D721Med (cell line): ENCODE measurements around the gene CYP20A1.
A peak's percentile ranks its signal among the peaks of the same experiment; 100 is the strongest.
"Not testable (repeated sequence)": the region's sequence is repeated elsewhere in the genome, so short reads cannot be mapped to it uniquely, and the experiment has no call there.

ENCODE experiments used
- DNase-seq: peaks from one replicate; pipeline ENCODE4 v3.0.0; 2011; ENCODE audit warnings: low spot score; ENCODE audit not compliant: insufficient read length
- FAIRE-seq: peaks from 2 replicates; lab custom pipeline; 2011; peaks lifted over from hg19 to GRCh38; lab: Jason Lieb, UNC
- TF ChIP-seq, protein P1 (sequence below): IDR thresholded peaks from 2 replicates; pipeline ENCODE4 v1.5.1; 2012; ENCODE audit warnings: mild to moderate bottlenecking, control low read depth; ENCODE audit not compliant: insufficient read depth; ENCODE audit errors: missing control alignments

The CYP20A1 gene

DNA sequence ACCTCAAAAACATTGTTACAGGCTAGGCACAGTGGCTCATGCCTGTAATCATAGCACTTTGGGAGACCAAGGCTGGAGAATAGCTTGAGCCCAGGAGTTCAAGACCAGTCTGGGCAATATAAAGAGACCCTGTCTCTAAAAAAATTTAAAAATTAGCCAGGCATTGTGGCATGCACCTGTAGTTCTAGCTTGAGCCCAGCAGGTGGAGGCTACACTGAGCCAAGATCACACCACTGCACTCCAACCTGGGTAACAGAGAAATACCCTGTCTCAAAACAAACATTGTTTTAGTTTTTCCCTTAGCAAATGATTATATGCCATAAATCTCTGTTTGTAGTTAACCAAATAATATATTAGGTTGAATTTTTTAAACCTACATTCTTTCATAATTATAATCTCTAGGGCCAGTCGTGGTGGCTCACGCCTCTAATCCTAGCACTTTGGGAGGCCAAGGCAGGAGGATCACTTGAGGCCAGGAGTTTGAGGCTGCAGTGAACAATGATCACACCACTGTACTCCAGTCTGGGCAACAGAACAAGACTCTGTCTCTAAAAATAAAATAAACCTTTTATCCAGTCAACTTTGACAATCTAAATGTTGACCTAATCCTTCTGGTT is 13.3 kb upstream of the CYP20A1 start:
- FAIRE-seq (no peak), DNase-seq (no peak)
- TF ChIP-seq, protein P1, sequence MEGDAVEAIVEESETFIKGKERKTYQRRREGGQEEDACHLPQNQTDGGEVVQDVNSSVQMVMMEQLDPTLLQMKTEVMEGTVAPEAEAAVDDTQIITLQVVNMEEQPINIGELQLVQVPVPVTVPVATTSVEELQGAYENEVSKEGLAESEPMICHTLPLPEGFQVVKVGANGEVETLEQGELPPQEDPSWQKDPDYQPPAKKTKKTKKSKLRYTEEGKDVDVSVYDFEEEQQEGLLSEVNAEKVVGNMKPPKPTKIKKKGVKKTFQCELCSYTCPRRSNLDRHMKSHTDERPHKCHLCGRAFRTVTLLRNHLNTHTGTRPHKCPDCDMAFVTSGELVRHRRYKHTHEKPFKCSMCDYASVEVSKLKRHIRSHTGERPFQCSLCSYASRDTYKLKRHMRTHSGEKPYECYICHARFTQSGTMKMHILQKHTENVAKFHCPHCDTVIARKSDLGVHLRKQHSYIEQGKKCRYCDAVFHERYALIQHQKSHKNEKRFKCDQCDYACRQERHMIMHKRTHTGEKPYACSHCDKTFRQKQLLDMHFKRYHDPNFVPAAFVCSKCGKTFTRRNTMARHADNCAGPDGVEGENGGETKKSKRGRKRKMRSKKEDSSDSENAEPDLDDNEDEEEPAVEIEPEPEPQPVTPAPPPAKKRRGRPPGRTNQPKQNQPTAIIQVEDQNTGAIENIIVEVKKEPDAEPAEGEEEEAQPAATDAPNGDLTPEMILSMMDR: peak; percentile 48

DNA sequence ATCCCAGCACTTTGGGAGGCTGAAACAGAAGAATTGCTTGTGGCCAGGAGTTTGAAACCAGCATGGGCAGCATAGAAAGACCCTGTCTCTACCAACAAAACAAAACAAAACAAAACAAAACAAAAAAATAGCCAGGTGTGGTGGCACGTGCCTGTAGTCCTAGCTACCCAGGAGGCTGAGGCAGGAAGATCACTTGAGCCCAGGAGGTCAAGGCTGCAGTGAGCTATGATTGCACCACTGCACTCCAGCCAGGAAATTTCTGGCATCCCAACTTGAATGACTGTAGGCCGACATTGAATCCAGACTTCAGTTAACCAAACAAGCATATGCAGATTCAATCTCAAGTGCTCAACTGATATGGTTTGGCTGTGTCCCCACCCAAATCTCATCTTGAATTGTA is 9.1 kb upstream of the CYP20A1 start:
- not testable (repeated sequence) for DNase-seq, FAIRE-seq

DNA sequence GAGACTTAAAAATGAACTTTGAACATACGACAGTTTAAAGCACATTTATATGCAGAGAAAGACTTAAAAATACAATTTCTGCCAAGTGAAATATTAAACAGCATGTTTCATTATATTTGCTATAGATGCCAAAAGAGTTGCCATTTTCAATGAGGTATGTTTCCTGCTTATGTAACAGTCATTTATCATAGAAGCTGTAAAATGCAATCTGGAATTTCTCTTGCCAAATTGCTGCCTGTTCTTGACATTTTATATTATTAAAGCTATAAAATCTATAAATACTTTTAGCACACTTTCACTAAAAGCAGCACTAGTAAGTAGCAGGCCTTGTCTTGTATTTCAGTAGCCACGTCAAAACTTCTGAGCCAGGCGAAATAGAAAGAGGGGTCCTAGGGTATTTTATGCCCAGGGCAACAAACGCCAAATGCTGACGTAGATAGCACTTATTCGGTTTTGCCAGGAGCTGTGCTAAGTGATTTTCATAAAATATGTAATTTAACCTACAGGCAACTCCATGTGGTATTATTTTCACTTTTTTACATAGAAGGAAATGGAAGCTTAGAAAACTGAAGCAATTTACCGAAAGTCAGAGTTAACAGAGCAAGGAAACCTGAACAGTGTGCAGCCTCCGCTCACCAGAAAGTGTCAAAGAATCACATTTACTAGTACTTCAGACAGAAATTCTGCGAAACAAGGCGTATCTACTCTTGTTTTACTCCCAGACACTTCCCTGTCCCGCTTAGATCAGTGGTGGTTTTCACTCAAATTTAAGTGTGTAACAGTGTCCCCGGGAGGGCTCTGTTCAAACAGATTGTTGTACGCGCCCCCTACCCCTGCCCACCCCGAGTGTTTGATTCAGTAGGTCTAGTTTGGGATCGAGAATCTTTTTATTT is 1.2 kb upstream of the CYP20A1 start:
- FAIRE-seq: no peak
- no peak for DNase-seq
- TF ChIP-seq, protein P1: no peak

DNA sequence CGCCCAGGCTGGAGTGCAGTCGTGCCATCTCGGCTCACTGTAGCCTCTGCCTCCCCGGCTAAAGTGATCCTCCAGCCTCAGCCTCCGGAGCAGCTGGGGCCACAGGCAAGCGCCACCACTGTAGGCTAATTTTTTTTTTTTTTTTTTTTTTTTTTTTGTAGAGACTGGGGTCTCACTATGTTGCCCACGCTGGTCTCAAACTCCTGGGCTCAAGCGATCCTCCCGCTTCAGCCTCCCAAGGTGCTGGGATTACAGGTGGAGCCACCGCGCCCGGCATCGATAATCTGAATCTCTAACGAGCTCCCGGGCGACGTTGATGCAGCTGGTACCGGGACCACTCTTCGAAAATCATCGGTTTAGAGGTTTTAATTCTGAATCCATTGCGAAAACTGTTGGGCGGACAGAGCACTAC is 520 bp upstream of the CYP20A1 start:
- no peak for DNase-seq
- FAIRE-seq: no peak
- TF ChIP-seq, protein P1: no peak

DNA sequence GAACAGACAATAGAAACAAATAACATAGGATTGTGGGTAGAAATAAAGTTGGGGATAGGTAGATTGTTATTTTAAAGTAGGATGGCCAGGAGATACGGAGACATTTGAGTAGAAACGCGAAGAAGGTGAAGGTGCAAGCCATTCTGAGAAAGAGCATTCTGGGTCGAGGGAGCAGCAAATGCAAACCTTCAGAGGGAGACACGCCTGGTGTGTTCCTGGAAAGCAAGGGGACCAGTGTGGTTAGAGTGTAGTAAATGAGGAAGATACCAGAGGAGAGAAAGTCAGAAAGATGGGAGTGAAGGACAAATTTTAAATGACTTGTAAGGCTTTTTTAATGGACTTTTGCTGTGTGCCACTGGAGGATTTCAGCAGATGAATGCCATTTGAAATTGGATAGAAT is 1.7 kb downstream of the CYP20A1 start:
- FAIRE-seq: no peak
- TF ChIP-seq, protein P1: no peak
- DNase-seq: no peak

DNA sequence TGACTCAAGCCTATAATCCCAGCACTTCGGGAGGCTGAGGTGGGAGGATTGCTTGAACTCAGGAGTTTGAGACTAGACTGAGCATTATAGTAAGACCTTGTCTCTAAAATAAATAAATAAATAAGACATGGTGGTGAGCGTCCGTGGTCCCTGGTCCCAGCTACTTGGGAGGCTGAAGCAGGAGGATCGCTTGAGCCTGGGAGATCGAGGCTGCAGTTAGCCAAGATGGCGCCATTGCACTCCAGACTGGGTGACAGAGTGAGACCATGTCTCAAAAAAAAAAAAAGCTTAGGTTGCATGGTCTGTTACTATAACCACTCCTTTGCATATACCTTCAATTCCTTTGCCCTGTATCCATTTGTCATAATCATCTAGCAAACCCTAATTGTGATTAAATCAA is 3.7 kb downstream of the CYP20A1 start:
- DNase-seq (no peak), FAIRE-seq (no peak)
- TF ChIP-seq, protein P1: no peak

GRCh38 chr2:203246646-203247045 is 7.8 kb downstream of the CYP20A1 start:
- no peak for FAIRE-seq
- TF ChIP-seq, protein P1: no peak
- no peak for DNase-seq
